ENCODE data around the gene ARID1B. TPM values are rescaled to one million over a fixed set of nuclear protein-coding genes. Genes with fewer than 3 reads are reported as not detected.

Gene ARID1B
- total and polyA plus RNA-seq, 2 experiments from 2014 or later, result 32.9 to 67.0 TPM

GRCh38 chr6:157091243-157091642, 314.1 kb downstream of the ARID1B start:
- Histone ChIP-seq H3K27ac (no peak overlapping the region), H3K9me3 (ENCODE audit: low read depth) (no peaks in the 10 kb centered on the region), H3K27me3 (no peaks in the 10 kb centered on the region), H3K4me1 (ENCODE audit: insufficient read depth) (peaks cover 7% of the 10 kb centered on the region), H3K79me2 (peaks cover 21% of the 10 kb centered on the region), H2AFZ (no peak overlapping the region), H4K20me1 (ENCODE audit: insufficient read depth, poor library complexity, severe bottlenecking) (no peaks in the 10 kb centered on the region), H3K9me2 (replicated peaks; ENCODE audit: insufficient read depth) (no peaks in the 10 kb centered on the region), H3K4me3 (no peak overlapping the region), H3K4me2 (no peak overlapping the region), H3K36me3 (replicated peaks; ENCODE audit: insufficient read depth, low read depth) (no peaks in the 10 kb centered on the region)
- 92% methylated on average over 2 of the region's 2 CpGs for WGBS (ENCODE audit: low lambda C conversion rate, missing lambda C conversion rate)
- no peak for DNase-seq (ENCODE audit: low spot score)
- TF ChIP-seq, protein P1, sequence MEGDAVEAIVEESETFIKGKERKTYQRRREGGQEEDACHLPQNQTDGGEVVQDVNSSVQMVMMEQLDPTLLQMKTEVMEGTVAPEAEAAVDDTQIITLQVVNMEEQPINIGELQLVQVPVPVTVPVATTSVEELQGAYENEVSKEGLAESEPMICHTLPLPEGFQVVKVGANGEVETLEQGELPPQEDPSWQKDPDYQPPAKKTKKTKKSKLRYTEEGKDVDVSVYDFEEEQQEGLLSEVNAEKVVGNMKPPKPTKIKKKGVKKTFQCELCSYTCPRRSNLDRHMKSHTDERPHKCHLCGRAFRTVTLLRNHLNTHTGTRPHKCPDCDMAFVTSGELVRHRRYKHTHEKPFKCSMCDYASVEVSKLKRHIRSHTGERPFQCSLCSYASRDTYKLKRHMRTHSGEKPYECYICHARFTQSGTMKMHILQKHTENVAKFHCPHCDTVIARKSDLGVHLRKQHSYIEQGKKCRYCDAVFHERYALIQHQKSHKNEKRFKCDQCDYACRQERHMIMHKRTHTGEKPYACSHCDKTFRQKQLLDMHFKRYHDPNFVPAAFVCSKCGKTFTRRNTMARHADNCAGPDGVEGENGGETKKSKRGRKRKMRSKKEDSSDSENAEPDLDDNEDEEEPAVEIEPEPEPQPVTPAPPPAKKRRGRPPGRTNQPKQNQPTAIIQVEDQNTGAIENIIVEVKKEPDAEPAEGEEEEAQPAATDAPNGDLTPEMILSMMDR (IDR thresholded peaks at IDR 0.05; ENCODE audit: poor library complexity), result no peak
- no peak for TF ChIP-seq EZH2phosphoT487 (IDR thresholded peaks at IDR 0.05; ENCODE audit: low read depth, severe bottlenecking, unreplicated experiment)
- no peak for TF ChIP-seq EZH2 (IDR thresholded peaks at IDR 0.05; ENCODE audit: borderline replicate concordance)

DNA sequence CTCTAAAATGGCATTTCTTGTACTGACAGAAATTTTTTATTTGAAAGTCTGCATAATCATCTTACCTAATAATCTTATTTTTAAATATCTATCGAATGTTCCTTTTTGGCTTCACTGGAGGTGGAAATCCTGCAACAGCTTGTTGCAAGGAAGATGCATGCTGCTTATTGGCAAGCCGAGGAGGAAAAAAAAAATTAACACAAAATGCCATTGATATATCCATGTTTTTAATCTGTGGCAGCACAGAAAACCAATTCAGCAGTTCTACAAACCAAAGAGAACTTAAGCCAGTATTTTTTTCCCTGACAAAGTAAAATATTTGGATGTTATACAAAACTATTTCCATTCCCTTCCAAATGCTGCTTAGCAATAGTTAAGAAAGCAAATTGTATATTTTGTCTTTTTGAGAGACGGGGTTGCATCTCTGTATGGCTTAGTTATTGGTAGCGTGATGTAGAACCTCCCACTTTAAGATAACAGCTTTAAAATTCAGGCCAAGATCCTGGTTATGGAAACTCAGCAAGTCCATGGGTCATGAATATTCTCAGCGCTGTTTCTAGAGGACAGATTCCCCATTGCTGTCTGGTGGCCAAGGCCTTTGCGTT, 314.8 kb downstream of the ARID1B start:
- WGBS (ENCODE audit: low lambda C conversion rate, missing lambda C conversion rate), result 95% methylated on average over 6 of the region's 6 CpGs
- Histone ChIP-seq H3K27me3 (no peaks in the 10 kb centered on the region), H3K4me3 (no peak overlapping the region), H3K9me2 (replicated peaks; ENCODE audit: insufficient read depth) (no peaks in the 10 kb centered on the region), H3K36me3 (replicated peaks; ENCODE audit: insufficient read depth, low read depth) (no peaks in the 10 kb centered on the region), H2AFZ (no peak overlapping the region), H3K9me3 (ENCODE audit: low read depth) (no peaks in the 10 kb centered on the region), H3K4me2 (no peak overlapping the region), H3K27ac (no peak overlapping the region), H3K4me1 (ENCODE audit: insufficient read depth) (peaks cover 10% of the 10 kb centered on the region), H3K79me2 (peaks cover 21% of the 10 kb centered on the region), H4K20me1 (ENCODE audit: insufficient read depth, poor library complexity, severe bottlenecking) (no peaks in the 10 kb centered on the region)
- DNase-seq (ENCODE audit: low spot score), result no peak
- no peak for TF ChIP-seq EZH2 (IDR thresholded peaks at IDR 0.05; ENCODE audit: borderline replicate concordance)
- TF ChIP-seq, protein P1 (IDR thresholded peaks at IDR 0.05; ENCODE audit: poor library complexity), result no peak
- no peak for TF ChIP-seq EZH2phosphoT487 (IDR thresholded peaks at IDR 0.05; ENCODE audit: low read depth, severe bottlenecking, unreplicated experiment)

DNA sequence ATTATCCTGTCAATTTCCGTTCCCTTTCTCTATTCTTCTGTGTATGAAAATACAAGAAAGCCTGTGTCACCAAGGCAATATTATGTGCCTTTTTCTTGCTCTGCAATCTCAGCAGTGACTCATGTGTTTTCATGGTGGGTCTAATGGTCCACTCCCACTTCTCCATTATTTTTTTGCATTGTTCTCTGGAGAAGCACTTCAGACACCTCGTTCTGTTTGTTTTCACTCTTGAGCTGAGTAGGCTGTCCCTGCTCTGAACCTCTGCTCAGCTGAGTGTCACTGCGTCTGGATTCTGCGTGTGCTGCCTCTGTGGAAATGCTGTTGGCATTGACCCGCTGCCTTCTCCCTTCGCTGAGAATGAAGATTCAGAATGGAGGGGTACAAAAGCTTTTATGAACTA, 315.6 kb downstream of the ARID1B start:
- H2AFZ ChIP-seq, result no peak overlapping the region
- TF ChIP-seq EZH2 (IDR thresholded peaks at IDR 0.05; ENCODE audit: borderline replicate concordance) (no peak), EZH2phosphoT487 (IDR thresholded peaks at IDR 0.05; ENCODE audit: low read depth, severe bottlenecking, unreplicated experiment) (no peak)
- TF ChIP-seq, protein P1 (IDR thresholded peaks at IDR 0.05; ENCODE audit: poor library complexity), result no peak
- 88% methylated on average over 6 of the region's 6 CpGs for WGBS (ENCODE audit: low lambda C conversion rate, missing lambda C conversion rate)
- H3K36me3 ChIP-seq (replicated peaks; ENCODE audit: insufficient read depth, low read depth), result no peaks in the 10 kb centered on the region
- H3K4me1 ChIP-seq (ENCODE audit: insufficient read depth), result peaks cover 17% of the 10 kb centered on the region
- H3K9me2 ChIP-seq (replicated peaks; ENCODE audit: insufficient read depth), result no peaks in the 10 kb centered on the region
- no peaks in the 10 kb centered on the region for H3K27me3 ChIP-seq
- DNase-seq (ENCODE audit: low spot score), result no peak
- no peaks in the 10 kb centered on the region for H3K9me3 ChIP-seq (ENCODE audit: low read depth)
- no peaks in the 10 kb centered on the region for H4K20me1 ChIP-seq (ENCODE audit: insufficient read depth, poor library complexity, severe bottlenecking)
- H3K27ac ChIP-seq, result no peak overlapping the region
- no peak overlapping the region for H3K4me2 ChIP-seq
- peaks cover 25% of the 10 kb centered on the region for H3K79me2 ChIP-seq
- no peak overlapping the region for H3K4me3 ChIP-seq
